ENCODE measurements around the gene SLC15A1.

GRCh38 chr13:98781045-98781444 is 28.6 kb upstream of the SLC15A1 start:
- TF ChIP-seq POLR2A (IDR thresholded peaks at IDR 0.05) (no peak), CTCF (IDR thresholded peaks at IDR 0.05) (no peak)

Data from uterus (tissue), 2 donors.